ENCODE results near the gene FUBP3.
A peak's percentile ranks its signal among the peaks of the same experiment; 100 is the strongest.

FUBP3 gene

DNA sequence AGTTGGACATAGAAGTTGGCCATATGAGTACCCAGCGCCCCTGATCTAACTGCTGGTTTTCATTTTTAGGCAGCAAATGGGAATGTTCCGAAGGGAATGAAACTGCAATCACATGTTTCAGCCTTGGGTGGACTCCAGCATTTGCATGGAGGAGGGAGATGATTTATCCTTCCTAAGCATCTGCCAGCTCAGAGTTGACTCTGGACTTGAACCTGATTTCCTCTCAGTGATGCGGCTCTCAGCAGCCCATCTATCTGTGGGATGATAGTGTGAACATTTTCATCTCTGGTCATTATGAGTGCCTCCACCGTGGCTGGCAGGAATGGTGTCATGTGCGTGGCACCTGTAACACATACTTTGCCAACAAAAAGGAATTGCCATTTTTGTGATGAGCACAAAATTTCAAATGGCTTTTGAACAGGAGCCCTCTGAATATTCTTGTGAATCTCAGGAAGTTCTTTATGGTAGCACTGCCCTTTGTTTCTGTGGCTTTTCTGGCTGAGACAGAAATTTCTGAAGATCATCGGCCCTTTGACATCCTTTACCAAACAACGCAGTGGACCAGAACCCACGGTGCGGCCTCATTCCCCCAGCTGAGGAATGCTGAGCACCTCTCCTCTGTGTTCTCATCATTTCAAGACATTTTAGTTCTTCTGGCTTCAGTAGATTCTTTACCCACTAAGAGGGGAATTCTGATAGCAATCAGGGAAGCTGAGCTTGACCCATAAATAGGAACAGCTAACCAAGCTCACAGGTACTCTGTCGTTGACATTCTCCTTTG, 28.5 kb downstream of the FUBP3 start:
- DNase-seq (ENCODE audit: low read depth): peak; percentile 62

DNA sequence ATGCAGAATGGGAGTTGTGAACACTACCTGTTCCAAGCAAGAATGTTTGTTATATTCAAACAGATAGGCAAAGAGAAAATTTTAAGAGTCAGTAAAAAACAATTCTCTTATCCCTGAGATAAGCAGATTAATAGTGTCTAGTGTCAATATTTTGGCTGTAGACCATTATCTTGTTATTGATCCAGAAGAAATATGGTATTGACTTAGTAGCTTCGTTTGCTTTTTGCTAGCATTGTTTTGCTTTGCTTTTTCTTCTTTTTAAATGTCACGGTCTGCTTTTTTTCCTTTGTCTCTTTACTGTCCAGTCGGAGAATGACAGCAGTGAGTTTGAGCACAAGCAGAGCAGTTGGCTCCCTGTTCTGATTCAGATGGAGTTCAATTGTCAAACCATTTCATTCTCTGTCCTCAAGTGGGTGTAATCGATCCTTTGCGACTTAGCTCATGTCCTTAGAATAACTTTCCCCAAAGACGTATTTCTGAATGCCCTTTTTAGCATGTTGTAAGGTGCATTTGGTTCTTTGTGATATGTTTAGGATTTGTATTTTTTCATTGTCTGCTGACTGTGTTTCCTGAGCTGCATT, 29.3 kb downstream of the FUBP3 start:
- no peak for DNase-seq (ENCODE audit: low read depth)

DNA sequence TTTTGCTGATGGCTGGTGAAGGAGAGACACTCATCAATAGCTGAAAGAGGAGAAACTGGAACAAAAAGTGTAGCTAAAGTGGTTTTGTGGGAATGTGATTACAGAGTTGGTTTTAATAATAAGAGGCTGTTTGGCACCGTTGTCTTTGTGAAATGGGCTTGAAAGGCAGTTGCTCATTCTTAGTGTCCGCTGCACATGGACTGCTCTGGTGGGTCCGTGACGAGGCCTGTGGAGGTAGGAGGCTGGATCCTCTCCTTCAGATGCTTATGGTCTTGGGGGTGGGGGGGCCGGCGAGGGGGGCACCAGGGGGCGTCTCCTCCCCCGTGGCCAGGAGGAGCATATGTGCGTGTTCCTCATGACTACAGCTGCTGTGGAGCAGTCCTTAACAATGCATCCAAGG, 29.8 kb downstream of the FUBP3 start:
- no peak for DNase-seq (ENCODE audit: low read depth)

- DNase-seq (ENCODE audit: low read depth): no peak
Measured at GRCh38 chr9:130610862-130611707, 31.7 kb downstream of the FUBP3 start.

DNA sequence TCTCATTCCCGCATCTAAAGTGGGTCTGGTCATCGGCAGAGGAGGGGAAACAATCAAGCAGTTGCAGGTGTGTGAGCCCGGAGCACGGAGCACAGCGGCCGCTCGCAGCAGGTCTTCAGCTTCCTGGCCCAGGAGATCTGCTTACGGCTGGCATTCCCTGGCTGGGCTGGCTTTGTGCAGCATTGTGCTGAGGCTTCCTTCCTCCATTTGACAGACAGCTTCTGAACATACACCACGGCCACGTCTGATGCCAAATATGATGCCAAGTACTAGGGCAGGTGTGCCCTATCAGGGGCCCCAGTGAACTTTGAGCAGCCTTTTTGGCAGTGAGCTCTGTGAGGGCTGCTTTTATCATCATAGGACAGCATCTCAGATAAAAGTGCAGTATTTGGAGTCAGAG, 37.1 kb downstream of the FUBP3 start:
- no peak for DNase-seq (ENCODE audit: low read depth)

DNA sequence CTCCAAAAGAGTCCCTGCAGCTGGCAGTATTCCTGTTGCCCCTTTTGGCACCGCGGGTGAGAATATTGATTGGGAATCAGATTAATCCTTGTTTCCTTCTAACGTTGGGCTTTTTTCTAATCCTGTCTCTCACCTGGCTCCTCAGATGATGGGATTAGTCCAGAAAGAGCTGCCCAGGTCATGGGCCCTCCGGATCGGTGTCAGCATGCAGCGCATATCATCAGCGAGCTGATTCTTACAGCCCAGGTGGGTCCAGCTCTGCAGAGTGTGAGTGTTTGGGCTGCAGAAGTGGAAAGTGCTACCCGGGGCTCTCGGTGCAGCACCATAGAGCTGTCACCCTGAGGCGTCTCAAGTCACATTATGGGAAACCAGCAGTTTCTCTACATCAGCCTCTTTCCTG, 44.1 kb downstream of the FUBP3 start:
- no peak for DNase-seq (ENCODE audit: low read depth)

GRCh38 chr9:130624154-130624553, 44.8 kb downstream of the FUBP3 start:
- DNase-seq (ENCODE audit: low read depth): no peak

DNA sequence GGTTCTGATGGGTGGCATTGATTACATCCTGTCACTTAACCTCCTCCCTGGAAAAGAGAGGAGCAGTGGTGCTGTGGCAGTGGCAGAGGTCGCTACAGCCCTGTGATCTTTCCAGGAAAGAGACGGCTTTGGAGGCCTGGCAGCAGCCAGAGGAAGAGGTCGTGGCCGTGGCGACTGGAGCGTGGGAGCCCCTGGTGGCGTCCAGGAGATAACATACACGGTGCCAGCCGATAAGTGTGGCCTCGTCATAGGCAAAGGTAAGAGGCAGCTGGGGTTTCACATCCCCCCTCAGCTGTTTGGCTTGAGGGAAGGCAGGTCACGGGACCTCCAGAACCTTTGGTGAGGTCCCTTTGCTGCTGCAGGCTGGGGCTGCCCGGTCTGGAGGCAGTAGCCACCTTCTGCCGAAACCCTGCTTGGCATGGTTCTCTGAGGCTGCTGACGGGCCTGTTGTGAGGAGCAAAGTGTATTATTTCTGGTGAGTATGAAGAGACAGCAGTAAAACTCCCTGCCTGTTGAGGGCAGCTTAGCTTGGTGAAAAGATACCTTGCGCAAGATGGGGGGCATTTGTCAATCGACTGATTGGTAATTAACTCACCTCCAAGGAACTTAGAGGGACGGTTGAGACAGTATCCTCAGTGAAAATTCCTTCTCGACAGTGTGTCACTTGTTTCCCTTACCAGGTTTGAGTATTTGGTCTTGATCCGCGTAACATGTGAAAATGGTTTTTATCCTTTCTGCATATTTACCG, 47.0 kb downstream of the FUBP3 start:
- DNase-seq (ENCODE audit: low read depth): no peak

- no peak for DNase-seq (ENCODE audit: low read depth)
Measured at GRCh38 chr9:130627051-130627450, 47.7 kb downstream of the FUBP3 start.

DNA sequence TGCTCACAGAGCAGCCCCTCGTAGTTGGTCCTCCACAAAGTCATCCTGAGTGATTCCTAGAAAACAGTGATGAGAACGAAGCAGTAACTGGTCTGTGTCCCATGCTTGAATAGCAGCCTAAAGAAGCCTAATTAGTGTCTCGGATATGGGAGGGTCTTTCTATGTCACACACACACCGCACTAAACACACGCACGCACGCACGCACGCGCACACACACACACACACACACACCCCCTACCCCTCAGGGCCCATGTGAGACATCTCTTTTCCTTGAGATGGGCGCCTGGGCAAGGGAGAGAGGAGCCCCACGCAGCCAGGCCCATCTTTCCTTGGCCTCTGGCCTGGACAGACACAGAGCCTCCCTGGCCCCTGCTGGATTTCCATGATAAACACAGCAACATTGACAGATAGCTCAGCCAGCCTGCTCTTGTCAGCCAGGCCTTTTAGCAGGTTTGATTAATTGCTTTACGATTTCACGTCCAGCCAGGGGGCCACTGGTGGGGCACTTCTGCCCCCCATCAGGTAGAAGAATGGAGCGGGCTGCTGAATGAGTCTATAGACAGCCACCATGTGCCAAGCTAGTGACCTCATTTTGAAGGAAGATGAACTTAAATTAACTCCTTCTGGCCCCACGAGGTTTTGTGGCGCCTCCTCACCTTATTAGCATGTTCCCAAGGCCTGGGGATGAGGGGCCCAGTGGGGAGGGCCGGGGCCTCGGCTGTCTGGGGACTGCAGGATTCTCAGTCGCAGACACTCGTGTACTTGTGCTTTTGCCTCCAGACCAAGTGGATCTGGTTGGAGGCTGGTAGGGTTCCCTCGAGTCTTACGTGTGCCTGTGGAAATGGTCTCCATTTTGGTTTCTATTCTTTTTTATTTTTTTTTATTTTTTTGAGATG, 48.8 kb downstream of the FUBP3 start:
- DNase-seq (ENCODE audit: low read depth): no peak

GRCh38 chr9:130629443-130630070, 50.2 kb downstream of the FUBP3 start:
- DNase-seq (ENCODE audit: low read depth): no peak

- no peak for DNase-seq (ENCODE audit: low read depth)
Measured at GRCh38 chr9:130630071-130630450, 50.7 kb downstream of the FUBP3 start.

GRCh38 chr9:130630506-130631330, 51.3 kb downstream of the FUBP3 start:
- no peak for DNase-seq (ENCODE audit: low read depth)

DNA sequence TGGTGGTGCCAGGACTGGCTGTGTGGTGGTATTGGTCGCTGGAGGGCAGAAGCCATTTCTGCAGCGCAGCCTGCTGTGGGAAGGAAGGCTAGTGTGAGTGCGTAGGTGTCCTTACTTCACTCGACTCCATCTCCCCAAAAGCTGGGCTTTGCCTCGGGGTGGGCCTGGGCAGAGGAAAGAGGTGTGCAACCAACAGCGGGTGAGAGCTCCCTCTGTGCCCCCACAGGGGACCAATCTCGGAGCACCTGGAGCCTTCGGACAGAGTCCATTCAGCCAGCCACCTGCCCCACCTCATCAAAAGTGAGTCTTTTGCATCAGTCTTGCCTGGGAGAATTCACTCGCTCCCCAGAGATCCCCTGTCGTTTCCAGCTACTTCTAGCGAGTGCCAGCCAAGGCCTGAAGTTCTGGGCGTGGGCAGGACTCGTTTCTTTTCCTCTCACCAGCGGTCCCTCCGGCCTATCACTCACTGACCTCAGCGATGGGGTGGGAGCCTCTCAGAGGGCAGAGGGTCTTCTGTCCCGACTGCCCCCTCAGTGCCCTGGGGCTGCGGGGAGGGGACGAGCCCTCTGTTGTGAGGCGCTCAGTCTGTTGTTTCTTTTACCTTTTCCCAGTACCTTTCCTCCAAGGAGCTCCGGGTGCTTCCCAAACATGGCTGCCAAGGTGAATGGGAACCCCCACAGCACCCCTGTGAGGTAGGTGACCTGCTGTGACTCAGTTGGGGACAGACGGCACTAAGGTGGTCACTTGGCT, 52.1 kb downstream of the FUBP3 start:
- no peak for DNase-seq (ENCODE audit: low read depth)

DNA sequence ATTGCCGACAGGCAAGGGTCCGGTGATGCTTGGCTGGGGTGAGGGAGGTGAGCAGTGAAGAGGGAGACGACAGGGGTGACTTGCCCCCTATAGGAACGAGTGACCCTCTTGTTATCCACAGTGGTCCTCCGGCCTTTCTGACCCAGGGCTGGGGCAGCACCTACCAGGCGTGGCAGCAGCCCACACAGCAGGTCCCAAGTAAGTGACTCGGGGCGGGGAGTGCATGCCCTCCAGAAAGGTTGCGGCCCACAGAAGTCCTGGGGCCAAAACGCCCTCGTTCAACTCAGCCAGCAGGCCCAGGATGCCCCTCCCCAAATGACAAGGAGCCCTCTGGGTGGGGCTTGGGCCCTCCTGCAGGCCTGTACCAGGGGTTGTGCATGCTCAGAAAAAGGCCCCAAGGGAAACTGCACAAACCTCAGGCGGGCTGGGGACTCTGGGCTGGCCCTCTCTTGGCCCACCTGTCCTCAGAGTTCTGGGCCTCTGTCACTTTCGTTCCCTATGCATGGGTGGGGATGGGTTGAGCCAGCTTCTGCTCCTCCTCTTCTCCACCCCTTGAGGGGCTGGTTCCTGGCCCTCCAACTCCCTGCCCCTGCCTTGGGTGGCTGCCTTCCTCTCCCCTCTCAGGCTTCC, 52.8 kb downstream of the FUBP3 start:
- DNase-seq (ENCODE audit: low read depth): no peak

GRCh38 chr9:130632841-130633240, 53.5 kb downstream of the FUBP3 start:
- DNase-seq (ENCODE audit: low read depth): no peak

DNA sequence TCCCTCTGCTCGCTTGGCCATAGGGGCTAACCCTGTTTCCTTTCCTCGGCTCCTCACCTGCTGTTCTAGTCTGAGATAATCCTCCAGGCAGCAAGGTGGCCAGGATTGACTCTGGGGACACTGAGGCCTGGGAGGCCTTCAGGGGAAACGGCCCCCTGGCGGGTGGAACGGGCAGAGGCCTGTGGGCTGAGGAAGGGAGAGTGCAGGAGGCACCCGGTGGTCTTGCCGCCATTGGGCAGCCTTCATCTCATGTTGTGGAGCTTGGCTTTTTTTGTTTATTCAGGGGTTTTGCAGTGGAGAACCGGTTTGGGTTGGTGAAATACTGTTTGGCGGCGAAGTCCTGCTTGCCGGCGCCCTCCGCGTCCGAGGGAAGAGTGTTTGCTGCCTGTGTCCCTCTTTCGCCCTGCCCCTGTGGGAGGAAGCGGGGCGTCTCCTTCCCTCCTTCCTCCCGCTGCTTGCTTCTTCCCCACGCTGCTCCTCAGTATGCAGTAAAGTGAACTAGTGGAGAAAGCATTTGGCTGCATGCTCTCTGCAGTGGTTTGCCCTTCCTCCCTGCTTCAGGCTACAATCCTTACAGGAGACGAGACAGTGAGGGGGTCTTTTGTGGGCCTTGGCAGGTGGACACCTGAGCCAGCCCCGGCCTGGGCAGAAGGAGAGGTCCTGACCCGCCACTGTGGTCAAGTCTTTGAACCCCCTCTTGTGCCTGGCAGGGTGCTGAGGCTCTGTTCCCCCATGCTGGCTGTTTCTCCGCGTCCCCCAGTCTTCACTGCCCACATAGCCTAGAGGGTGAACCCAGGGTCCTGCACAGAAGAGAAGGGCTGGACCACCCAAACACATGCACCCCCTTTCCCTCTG, 54.2 kb downstream of the FUBP3 start:
- DNase-seq (ENCODE audit: low read depth): no peak
